ENCODE data around the gene ZBTB7C.

DNA sequence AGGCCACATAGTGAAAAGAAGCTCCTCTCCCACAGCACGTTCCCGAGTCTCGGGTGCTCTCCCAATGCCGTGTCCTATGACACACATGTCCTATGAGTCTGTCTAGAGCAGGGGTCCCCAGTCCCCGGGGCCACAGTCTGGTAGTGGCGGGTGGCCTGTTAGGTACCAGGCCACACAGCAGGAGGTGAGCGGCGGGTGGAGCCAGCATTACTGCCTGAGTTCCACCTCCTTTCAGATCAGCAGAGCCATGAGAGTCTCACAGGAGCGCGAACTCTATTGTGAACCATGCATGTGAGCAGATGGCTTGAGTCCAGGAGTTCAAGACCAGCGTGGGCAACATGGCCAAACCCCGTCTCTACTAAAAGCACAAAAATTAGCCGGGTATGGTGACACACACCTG, 112.6 kb downstream of the ZBTB7C start:
- TF ChIP-seq CTCF (IDR thresholded peaks at IDR 0.05) (no peak), EZH2 (IDR thresholded peaks at IDR 0.05) (no peak), EZH2phosphoT487 (IDR thresholded peaks at IDR 0.05) (no peak)
